CD4-positive, alpha-beta T cell treated with Interleukin-12 subunit alpha and Interleukin-12 subunit beta, for 1 hour (primary cell): ENCODE data around the gene KRT37.
"Not testable (repeated sequence)": the region's sequence is repeated elsewhere in the genome, so short reads cannot be mapped to it uniquely, and the experiment has no call there.

Experiments
- DNase-seq: peaks from one replicate; pipeline ENCODE4 v3.0.0-alpha.2; 2020

The KRT37 gene

DNA sequence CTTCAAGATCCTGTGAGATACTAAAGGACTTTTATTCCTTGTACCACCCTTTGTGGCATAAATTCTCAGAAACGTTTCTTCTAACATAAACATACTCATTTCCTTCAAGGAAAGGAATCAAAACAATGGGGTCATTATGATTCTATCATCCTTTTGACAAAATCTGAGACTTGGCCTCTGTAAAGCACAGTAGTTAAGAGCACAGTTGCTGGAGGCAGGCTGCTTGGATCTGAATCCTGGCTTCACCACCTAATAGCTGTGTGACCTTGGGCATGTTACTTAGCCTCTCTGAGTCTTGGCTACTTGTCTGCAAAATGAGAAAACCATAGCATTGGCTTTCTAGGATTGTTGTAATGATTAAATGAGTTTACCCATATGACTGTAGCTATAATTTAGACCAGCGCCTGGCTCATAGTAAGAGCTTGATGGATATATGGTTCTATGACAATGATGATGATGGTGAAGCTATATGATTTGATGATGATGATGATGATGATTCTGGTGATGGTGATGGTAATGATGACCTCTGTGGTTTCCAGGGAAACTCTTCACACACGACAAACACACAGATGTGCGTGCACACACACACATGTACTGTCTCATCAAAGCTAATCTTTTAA is 20.9 kb downstream of the KRT37 start:
- no peak for DNase-seq

GRCh38 chr17:41402161-41402560 is 22.2 kb downstream of the KRT37 start:
- no peak for DNase-seq

GRCh38 chr17:41396996-41397660 is 27.3 kb downstream of the KRT37 start, which contains the start of gene KRT31:
KRT31 (minus strand) TSS chr17:41397608; CDS start chr17:41397539, 69 bp downstream.
- no peak for DNase-seq

DNA sequence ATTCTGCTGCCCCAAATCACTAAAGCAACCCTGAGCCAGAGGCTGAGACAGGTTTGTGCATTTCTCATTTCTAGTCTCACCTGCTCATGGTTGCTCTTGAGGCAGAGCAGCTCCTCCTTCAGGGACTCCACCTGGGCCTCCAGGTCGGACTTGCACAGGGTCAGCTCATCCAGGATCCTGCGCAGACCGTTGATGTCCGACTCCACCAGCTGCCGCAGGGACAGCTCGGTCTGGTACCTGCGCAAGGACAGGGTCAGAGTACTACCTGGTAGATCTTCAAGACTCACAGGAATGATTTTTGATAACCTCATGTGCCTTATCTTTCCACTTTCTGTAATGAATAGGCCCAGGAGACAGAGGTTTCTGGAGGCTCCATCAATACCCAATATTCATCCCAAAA is 28.0 kb downstream of the KRT37 start:
- no peak for DNase-seq

DNA sequence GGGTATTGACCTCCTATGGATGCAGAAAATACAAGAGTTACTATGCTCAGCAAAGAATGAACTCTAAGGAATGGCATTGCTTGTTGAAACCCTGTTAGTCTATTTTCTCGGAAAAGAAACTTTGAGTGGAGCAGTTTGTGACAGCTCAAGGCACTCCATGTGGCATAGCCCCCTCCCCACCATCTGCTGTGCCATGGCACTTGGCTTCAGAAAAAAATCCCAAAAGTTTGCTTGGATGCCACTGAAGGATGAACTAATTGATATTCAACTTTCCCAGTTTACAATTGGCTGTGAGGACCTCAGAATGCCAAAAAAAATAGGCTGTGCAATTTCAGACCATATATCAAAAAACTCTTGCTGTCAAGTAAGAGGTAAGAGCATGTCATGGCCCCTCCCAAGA is 28.8 kb downstream of the KRT37 start:
- no peak for DNase-seq

- not testable (repeated sequence) for DNase-seq
Measured at GRCh38 chr17:41395044-41395443, 29.3 kb downstream of the KRT37 start.

GRCh38 chr17:41394254-41394996 is 30.0 kb downstream of the KRT37 start:
- DNase-seq, result no peak

GRCh38 chr17:41393826-41394225 is 30.6 kb downstream of the KRT37 start:
- no peak for DNase-seq

GRCh38 chr17:41393294-41393693 is 31.1 kb downstream of the KRT37 start:
- no peak for DNase-seq

DNA sequence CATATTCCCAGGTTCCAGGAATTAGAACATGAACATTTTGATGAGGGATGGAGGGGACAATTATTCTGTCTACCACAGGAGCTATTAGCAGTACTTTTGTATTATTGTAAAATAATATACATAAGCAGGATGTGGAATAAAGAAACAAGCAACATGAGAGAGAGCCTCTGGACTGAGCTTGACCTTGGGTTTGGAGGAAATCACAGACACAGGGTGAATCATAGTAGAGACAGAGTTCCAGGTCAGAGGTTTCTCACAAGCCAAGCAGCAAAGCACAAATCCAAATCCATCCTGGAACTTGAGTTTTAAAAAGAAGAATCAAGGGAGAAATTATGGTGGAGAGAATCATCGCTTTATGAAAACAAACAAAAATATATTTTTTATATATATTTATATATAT is 32.1 kb downstream of the KRT37 start:
- no peak for DNase-seq

GRCh38 chr17:41391535-41391934 is 32.9 kb downstream of the KRT37 start:
- no peak for DNase-seq

DNA sequence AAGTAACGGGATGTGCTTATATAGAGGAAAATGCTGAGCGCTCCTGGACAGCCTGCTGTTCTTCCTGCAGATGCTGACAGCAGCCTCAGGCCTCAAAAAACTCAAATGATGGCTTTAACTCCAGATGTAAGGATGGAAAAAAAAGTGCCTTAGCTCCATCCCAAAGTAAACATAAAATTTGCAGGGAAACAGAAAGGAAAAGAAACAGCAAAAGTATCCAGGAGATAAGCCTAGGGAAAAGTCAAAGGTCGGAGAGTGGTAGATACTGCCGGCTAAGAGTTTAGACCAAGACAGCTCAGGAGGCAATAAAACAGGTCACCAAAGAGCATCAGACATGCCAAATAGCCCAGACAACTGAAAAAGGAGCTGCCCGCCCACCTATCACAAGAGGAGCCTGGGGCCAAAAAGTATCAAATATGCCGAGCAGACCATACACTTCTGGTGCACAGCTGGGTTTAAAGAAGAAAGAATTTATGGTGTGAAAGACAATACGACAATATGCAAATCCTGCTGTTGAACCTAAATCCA is 33.9 kb downstream of the KRT37 start:
- DNase-seq, result no peak

DNA sequence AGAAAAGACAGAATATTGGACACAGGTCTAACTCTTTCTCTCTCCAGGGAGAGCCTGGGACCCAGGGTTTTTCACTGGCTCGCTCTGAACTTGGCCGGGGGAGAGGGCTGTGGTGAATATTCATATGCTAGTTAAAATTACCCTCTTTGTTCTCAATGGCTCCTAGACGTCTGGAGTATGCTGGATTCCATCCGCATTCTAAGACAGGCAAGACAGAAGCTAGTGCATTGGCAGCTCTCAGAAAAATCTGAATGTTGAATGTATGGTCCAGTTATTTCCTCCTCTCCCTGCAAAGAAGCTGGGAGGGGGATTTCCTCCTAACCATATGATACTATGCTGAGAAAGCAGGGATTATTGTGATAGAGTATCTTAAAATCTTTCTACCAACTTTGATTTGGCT is 36.7 kb downstream of the KRT37 start:
- no peak for DNase-seq

- DNase-seq, result no peak
Measured at GRCh38 chr17:41386227-41386626, 38.2 kb downstream of the KRT37 start.

DNA sequence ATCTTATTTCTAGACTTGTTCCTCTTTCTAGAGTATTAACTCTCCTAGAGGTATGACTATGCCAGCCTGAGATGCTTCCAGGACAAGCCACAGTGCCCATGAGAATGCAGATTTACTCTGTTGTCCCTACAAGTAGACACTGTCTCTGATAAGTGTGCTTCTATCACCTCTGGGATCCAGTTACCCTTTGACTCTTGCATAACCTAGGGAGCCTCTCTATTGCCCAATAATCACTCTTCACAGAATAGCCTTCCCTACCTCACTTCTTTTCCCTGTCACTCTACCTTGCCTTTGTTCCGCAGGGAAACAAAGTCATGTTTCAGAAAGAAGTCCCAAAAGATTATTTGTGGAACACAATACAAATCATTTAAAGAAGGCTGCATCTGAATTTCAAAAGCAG is 40.7 kb downstream of the KRT37 start:
- no peak for DNase-seq

DNA sequence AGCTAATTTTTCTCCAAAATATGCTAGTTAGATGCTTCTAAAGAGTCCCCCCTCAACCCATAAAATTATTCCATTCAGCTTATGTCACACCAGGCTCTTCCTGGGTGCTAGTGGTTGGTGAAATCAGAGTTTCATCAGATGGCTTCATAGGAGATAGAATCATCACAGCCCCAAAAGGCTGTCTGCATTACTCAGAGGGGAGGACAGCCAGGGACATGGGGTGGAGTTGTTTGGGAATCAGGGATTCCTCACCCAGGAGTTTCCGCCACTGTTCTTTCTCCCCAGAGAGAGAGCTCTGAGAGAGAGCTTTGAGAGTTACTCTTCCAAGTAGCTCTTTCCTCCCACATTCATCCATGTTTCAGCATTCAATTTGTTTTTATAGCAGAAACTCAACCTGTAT is 42.0 kb downstream of the KRT37 start:
- no peak for DNase-seq

DNA sequence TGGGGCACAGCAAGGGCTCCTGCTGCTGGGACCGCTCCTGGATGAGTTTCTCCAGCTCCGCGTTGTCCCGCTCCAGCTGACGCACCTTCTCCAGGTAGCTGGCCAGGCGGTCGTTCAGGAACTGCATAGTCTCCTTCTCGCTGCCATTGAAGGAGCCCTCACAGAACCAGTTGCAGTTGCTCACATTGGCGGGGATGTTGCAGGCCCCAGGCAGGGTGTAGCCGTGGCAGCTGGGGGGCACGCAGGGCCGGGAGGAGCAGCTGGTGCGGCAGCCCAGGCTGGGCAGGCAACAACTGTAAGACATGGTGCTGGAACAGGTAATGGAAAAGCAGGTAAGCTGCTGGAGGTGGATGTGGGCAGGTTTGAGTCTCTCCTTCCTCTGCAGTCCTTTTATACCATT is 42.4 kb downstream of the KRT37 start, which contains the start of gene KRT34:
Gene KRT34 (minus strand): TSS at position 364 of the 400 bp plus-strand sequence. CDS start 60 bp downstream, at position 304.
- not testable (repeated sequence) for DNase-seq

- DNase-seq, result not testable (repeated sequence)
Measured at GRCh38 chr17:41380091-41380490, 44.3 kb downstream of the KRT37 start.

- no peak for DNase-seq
Measured at GRCh38 chr17:41377546-41377945, 46.8 kb downstream of the KRT37 start.
